Renal cortical epithelial cell (primary cell): ENCODE measurements around the gene RASGEF1C. TPM values are rescaled to one million over a fixed set of nuclear protein-coding genes. Genes with fewer than 3 reads are reported as not detected.

Experiments used
- DNase-seq: peaks from one replicate; pipeline ENCODE4 v3.0.0-alpha.2; 2011; ENCODE audit warnings: low read depth
- total RNA-seq: library from RNA; depleted of rRNA; stranded (reverse); fragments of >200 nt; gene quantifications from 2 replicates; pipeline ENCODE4 v1.2.3, GENCODE V29; 2014

RASGEF1C gene
- total RNA-seq: not detected in 2 replicates

GRCh38 chr5:180209137-180209581 is at the start of gene RASGEF1C:
RASGEF1C (minus strand) TSS chr5:180209211; CDS start chr5:180138052, 71,159 bp downstream.
- peak; percentile 3 for DNase-seq

GRCh38 chr5:180253036-180253824 is 44.2 kb upstream of the RASGEF1C start:
- DNase-seq: no peak

- DNase-seq: no peak
These were observed 42.9 kb upstream of the RASGEF1C start for GRCh38 chr5:180251887-180252286.

DNA sequence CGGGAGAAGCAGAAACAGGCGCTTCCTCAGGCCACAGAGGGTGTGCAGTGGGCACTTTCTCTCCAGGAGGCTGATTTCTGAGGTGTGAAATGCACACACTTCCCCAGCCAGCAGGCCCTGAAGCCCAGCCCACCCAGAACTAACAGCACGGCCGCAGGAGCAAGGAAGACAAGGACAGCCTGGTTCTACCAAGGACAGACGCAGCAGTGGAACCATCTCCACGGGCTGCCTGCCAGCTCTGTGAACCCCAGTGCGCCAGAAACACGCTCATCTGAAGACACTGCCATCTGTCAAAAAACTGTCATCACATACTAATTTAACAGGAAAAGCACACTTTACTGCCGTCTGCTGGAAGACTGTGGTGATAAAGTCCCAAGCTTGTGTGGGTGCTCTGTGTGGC is 42.1 kb upstream of the RASGEF1C start:
- no peak for DNase-seq

DNA sequence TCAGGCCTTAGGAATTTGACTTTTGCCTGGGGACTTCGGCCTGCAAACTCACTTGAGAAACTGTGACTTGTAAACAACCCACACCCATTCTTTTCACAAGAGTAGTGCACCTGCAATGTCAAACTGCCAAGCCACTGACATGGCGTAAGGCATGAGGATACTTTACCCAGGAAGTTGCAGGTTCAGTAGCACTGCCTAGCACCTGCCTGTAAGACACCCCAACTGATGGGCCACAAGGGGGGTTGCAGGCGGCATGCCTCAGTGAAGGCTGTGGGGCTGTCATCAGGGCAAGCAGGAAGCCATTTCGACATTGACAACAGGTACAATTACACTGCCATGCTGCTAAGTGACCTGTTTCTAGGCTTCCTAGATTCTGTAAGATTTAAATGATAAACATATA is 41.3 kb upstream of the RASGEF1C start:
- no peak for DNase-seq

GRCh38 chr5:180241600-180241999 is 32.6 kb upstream of the RASGEF1C start:
- no peak for DNase-seq

DNA sequence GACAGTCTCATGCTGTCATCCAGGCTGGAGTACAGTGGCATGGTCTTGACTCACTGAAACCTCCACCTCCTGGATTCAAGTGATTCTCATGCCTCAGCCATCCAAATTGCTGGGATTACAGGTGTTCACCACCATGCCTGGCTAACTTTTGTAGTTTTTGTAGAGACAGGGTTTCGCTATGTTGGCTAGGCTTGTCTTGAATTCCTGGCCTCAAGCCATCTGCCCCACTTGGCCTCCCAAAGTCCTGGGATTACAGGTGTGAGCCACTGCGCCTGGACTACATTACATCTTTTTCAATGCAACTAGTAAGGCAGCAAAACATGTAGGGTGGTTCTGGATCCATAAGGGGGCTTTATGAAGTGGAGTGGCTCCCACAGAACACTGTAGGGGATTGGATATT is 29.6 kb upstream of the RASGEF1C start:
- DNase-seq: no peak

GRCh38 chr5:180235846-180236245 is 26.8 kb upstream of the RASGEF1C start:
- no peak for DNase-seq

DNA sequence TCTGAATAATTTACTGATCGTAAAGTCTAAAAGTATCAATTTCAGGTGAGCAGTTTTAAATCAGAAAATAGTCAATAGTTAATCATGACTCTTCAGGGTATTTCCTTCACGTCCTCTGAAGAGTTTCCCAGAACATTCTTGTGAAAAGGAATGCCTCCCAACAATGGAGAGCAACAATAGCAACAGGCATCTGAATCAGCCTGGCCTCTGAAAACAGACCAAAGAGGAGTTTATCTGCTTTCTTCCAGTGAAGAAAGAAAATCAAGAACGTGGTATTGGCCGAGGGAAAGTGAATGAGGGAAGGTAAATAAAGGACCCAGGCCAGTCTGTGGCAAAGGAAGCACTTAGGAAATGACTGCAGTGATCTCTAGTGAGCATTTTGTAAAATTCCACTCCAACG is 26.1 kb upstream of the RASGEF1C start:
- DNase-seq: no peak

DNA sequence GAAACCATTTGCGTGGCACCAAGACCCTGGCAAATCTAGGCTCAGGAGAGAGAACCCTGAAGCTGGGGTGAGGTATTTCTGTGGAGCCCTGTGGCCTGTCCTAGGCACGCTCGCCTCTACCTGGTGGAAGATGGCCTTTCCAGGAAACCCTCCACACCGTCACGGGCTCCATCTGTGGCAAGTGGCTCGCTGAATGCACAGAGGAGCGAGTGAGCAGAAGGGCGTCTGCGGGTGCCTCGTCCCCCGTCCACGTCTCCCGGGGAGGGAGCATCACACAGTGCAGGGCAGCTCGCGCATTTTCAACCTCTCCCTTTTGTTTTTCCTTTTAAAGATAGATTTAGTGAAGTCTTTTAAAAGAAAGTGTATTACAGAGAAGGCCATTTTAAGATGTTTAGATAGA is 25.3 kb upstream of the RASGEF1C start:
- no peak for DNase-seq

DNA sequence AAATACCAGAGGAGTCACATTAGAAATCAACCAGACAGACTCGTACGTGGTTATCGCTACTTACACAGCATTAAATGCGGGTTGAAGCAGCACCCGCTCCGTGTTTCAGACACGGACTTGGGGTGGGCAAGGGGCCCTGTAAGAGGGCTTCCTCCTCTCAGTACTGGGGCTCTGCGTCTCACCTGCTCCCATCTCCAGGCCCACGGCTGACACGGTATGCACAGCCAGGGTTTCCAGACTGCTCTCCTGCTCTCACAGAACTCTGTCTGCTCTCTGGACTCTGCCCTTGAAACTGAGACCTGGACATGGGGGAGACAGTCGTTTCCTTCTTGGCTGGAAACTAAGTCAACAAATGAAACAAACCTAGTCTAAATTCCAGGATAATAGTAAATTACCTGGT is 24.7 kb upstream of the RASGEF1C start:
- DNase-seq: no peak

DNA sequence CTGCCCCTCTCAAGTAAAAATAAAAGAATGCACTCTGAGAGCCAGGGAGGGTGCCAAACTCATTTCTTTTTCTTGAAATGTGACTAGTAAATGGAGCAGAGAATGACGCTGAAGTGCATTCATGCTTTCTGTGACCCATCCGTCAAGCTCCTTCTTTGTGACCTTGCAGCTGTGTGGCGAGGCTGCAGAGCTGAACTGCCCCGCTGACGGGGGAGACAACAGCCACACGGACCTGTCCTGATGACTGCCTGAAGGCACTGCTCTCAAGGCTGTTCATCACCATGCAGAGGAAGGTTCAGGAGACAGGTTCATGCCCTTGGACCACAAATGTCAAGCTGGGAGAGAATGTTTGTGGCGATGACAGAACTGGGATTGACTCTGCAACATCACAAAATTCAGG is 21.0 kb upstream of the RASGEF1C start:
- no peak for DNase-seq

GRCh38 chr5:180222056-180222455 is 13.0 kb upstream of the RASGEF1C start:
- DNase-seq: no peak

- DNase-seq: no peak
These were observed 8.8 kb upstream of the RASGEF1C start for GRCh38 chr5:180217797-180218196.

DNA sequence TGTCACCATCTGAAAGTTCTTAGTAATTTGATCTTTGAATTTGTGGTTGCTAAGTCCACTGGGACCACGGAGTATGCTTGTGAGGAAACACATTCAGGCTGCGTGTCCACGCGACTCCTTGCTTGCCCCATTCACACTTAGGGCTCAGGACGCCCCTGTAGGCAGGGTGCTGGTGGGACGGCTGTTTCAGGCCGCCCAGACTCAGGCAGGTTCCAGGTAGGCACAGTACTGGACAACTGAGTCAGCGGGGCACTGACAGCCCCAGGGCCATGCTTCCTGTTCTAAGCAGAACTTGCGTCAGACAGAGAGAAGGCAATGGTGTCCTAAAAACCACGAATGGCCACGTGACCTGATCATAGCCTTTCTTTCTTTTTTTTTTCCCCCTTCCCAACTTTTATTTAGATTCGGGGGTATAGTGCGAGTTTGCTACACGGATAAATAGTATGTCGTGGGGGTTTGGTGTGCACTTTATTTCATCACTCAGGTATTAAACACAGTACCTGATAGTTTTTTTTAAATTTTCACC is 7.7 kb upstream of the RASGEF1C start:
- no peak for DNase-seq

DNA sequence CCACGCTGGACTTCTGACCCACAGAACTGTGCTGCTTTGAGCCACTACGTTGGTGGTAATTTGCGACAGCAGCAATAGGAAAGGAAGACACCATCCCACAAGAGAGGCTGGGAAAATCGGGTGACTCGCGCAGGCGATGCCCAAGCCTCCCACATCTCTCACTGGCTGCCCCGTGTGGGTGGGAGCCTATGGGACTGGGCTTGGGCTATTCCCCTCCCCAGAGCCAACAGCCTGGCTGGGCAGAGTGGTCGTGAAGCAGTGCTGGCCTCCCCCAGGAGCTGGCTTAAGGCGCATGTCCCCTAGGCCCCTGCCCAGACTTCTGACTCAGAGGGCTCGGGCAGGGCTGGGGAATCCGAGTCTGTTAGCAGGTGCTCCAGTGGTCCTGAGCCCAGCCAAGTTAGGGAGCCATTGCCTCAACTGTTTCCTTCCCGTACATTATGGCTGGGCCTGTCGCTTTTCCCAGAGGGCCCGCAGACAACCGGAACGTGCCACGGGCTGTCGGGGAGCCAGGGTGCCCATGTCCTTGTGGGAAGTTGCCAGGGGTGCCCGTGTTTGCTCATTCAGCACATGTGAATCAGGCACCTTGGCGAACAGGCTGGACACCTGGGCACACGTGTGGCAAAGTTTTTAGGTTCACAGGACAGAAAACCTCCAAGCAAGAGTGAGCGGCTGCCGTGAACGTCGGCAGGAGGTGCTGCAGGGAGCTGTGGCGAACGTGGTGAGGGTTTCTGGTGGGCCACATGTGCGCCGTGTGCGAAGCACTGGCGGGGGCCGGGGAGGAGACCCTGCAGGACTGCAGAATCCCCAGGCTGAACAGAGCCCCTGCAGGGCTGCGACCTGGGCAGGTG is 7.0 kb upstream of the RASGEF1C start:
- DNase-seq: no peak

DNA sequence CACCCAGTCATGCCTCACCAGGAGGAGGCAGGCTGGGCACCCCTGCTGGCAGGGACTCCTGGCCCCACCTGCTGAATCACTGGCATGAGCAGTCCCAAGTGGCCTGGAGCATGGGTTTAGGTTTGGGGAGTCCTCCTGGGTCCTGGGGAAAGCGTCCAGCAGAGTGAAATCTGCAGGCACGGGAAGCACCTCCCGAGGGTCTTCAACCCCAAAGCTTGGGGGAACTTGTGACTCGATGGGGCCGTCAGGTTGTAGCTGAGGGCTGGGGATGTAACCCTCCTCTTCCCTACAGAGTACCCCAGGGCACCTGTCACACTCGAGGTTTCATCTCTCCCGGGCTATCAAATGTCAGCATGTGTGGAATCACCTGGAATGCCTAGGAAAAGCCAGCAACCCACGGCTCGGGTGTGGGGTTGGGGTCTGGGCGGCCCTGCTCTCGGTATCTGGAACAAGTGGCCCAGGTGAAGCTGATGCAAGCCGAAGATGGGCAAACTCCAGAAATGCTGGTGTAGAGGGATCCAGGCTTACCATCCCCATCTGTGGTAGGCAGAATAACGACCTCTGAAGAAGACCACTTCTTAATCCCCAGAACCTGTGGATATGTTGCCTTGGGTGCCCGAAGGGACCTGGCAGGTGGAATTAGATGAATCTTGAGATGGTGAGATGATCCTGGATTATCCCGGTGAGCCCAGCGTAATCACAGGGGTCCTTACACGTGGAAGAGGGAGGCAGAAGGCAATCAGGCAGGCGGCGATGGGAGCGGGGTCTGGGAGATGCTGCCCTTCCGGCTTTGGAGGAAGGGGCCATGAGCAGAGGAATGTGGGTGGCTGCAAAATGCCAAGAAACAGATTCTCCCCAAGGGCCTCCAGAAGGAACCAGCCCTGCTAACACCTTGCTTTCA is 6.1 kb upstream of the RASGEF1C start:
- no peak for DNase-seq

DNA sequence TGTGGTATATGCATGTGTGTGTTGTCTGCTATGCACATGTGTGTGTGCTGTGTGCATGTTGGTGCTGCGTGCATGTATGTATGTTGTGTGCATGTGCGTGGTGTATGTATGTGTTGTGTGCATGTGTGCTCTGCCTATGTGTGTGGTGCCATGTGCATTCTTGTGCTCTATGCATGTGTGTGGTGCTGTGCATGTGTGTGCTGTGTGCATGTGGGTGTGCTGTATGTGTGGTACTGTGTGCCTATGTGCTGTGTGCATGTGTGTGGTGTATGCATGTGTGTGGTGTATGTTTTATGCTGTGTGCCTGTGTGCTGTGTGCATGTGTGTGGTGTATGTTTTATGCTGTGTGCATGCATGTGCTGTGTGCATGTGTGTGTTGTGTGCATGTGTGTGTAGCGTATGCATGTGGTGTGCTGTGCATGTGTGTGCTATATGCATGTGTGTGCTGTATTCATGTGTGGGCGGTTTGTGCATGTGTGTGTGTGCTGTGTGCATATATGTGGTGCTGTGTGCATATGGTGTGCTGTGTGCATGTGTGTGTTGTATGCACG is 4.7 kb upstream of the RASGEF1C start:
- DNase-seq: no peak

GRCh38 chr5:180213256-180213600 is 4.2 kb upstream of the RASGEF1C start:
- no peak for DNase-seq

DNA sequence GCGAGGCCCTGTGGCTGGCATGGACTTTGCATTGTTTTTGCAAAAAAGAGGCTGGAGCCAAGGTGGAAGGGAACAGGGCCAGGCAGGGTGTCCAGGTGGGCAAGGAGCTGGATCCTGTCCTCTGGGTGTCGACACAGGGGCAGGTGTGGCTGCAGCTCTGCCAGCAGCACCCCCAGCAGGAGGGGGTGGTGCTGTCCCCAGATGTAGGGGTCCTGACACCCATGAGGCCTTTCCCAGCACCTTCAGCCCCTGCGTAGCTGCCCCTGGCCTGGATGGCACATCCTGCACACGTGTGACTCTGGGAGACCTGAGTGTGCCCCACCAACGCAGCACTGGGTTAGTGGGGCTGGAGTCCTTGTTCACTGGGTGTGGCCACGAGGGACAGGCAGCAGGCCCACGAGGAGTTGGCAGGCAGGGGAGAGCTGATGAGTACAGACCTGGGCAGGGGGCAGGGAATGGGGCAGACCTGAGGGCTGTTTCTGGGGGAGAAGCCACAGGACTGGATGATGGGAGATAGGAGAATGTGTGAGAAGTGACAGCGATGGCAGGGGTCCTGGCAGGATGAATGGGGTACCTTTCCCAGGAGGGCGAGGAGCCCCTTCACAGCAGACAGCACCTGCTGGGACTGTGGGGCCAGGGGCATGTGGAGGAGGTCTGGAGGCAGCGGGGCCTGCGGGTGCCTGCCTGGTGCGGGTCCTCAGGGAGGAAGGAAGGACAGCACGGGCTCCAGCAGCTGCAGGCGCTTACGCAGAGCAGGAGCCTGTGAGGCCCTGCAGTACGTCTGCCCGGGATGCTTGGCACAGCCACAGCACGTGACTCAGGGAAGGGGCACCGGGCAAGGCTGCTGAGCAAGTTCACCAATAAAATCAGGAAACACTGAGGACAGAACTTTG is 3.6 kb upstream of the RASGEF1C start:
- no peak for DNase-seq

- no peak for DNase-seq
These were observed 2.7 kb upstream of the RASGEF1C start for GRCh38 chr5:180211761-180212035.
